Measurements from ENCODE around the gene SEC22B.
"Not testable (repeated sequence)": the region's sequence is repeated elsewhere in the genome, so short reads cannot be mapped to it uniquely, and the experiment has no call there.

The SEC22B gene

GRCh38 chr1:120176092-120176855 is at the start of gene SEC22B:
TSS of gene SEC22B (minus strand) at chr1:120176520. CDS start at chr1:120176381, 139 bp downstream.
- DNase-seq, result peak; percentile 93

GRCh38 chr1:120217933-120218332 is 41.6 kb upstream of the SEC22B start:
- DNase-seq, result not testable (repeated sequence)

- DNase-seq, result not testable (repeated sequence)
Observed at GRCh38 chr1:120217175-120217929, 41.0 kb upstream of the SEC22B start.

GRCh38 chr1:120213606-120214005 is 37.3 kb upstream of the SEC22B start:
- not testable (repeated sequence) for DNase-seq

GRCh38 chr1:120210754-120211153 is 34.4 kb upstream of the SEC22B start:
- DNase-seq, result not testable (repeated sequence)

- DNase-seq, result not testable (repeated sequence)
Observed at GRCh38 chr1:120196863-120197775, 20.8 kb upstream of the SEC22B start.

- not testable (repeated sequence) for DNase-seq
Observed at GRCh38 chr1:120188626-120189025, 12.3 kb upstream of the SEC22B start.

GRCh38 chr1:120182176-120182707 is 5.9 kb upstream of the SEC22B start:
- not testable (repeated sequence) for DNase-seq

GRCh38 chr1:120179811-120180690 is 3.7 kb upstream of the SEC22B start:
- DNase-seq, result not testable (repeated sequence)

GRCh38 chr1:120178799-120179756 is 2.8 kb upstream of the SEC22B start:
- DNase-seq, result no peak

- DNase-seq, result not testable (repeated sequence)
Observed at GRCh38 chr1:120178058-120178457, 1.7 kb upstream of the SEC22B start.

- peak; percentile 6 for DNase-seq
Observed at GRCh38 chr1:120175688-120176087, 632 bp downstream of the SEC22B start.

GRCh38 chr1:120164761-120165160 is 11.6 kb downstream of the SEC22B start:
- DNase-seq, result not testable (repeated sequence)

- not testable (repeated sequence) for DNase-seq
Observed at GRCh38 chr1:120162015-120162414, 14.3 kb downstream of the SEC22B start.

- not testable (repeated sequence) for DNase-seq
Observed at GRCh38 chr1:120158495-120158894, 17.8 kb downstream of the SEC22B start.

- DNase-seq, result not testable (repeated sequence)
Observed at GRCh38 chr1:120158086-120158485, 18.2 kb downstream of the SEC22B start.

GRCh38 chr1:120150138-120150822 is 26.0 kb downstream of the SEC22B start:
- DNase-seq, result not testable (repeated sequence)

- not testable (repeated sequence) for DNase-seq
Observed at GRCh38 chr1:120149420-120150059, 26.8 kb downstream of the SEC22B start.

GRCh38 chr1:120145806-120146205 is 30.5 kb downstream of the SEC22B start:
- not testable (repeated sequence) for DNase-seq

All from activated CD4-positive, alpha-beta T cell treated with anti-CD3 and anti-CD28 coated beads, Interleukin-10, Interleukin-2, amounts not matched to agents 100 ng/mL and 50 ng/mL, durations not matched to agents 16 hours and 8 hours (primary cell).